Left forelimb (tissue), 1 donor: ENCODE data around the gene DNASE1L1.

Experiments
- DNase-seq: peaks from one replicate; pipeline ENCODE4 v3.0.0-alpha.2; 2018; ENCODE audit warnings: low spot score

The DNASE1L1 gene

DNA sequence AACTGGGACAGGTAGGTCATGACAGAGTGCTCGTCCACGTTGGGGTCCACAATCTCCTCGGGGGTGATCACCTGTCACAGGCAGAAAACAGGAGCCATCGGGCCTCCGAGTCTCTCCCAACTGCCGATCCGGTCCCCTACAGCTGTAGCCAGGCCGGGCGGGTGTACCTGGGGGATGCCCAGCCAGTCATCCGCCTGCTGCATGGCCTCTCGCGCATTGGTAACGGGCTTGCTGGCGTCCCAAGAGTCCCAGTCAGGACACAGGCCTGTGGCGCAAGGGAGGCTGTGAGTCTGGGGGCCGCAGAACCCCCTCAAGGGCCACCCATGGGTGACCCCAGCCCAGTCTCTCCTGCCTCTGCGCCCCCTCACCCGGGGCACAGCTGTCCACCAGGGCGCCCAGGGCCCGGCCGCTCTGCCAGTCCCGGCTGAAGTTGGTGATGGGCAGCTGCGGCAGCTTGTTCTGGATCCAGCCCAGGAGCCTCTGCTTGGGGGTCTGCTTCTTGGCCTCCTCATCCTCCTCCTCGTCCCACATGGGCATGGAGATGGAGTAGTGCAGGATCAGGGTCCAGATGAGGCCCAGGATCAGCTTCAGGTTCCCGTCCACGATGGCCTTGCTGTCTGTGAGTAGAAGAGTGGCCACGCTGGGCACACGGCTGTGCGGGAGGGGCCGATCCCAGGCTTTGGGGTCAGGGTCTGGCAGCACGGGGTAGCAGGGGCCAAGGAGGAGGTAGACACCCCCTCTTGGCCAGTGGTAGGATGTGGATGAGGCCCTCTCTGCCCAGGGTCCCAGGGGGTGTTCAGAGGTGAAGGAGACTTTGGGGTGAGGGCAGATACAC is 41.4 kb downstream of the DNASE1L1 start:
- no peak for DNase-seq

- DNase-seq: no peak
Measured at GRCh38 chrX:154366666-154367055, 42.4 kb downstream of the DNASE1L1 start.

- DNase-seq: no peak
Measured at GRCh38 chrX:154365997-154366665, 42.9 kb downstream of the DNASE1L1 start.

DNA sequence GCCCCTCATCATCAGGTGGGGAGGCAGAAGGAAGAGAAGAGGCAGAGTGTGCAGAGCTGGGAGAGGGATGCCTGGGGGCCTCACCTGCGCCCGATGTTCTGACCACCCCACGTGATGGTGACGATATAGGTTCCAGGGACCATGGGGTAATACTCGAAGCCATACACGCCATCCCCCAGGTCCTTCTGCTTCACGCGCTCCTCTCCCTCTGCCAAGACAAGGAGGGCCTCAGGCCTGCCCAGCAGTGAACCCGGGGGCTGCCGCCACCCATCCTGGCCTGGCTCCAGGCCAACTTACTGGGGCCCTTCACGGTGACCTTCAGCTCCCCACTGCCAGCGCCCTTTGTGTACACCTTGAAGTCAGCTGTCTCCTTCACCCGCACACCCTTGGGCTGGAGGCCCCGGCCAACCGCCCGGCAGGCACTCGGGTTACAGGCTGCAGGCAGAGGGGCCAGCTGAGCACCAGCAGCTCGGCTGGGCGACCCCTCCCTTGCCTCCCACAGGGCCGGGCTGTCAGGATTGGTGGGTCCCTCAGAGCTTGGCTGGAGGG is 43.9 kb downstream of the DNASE1L1 start:
- no peak for DNase-seq

GRCh38 chrX:154363706-154364439 is 45.2 kb downstream of the DNASE1L1 start:
- DNase-seq: no peak

DNA sequence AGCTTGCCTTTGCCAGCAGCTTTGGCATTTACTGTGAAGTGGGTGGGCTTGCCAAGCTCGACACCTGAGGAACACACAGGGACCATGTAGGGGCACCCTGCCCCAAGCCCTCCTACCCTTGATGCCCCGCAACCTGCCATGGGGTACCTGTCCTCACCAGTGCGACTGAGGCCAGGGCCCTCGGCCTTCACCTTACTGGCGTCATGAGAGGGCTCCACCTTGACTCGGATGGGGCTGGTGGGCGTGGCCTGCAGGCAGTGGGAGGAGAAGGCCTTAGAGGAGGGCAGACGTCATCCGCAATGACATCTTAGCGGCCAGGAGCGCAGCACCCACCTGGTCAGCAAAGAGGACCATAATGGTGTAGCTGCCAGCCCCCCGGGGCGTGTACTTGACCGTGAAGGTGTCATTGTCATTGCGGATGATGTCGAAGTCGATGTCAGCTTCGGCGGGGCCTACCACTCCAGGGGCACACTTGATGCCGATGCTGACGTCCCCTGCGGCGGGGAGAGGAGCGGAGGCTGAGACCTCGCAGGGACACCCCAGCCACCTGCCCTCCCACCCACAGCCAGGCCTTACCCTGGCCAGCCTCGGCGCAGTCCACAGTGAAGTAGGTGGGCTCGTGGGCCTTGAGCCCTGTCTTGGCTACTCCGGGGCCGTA is 46.8 kb downstream of the DNASE1L1 start:
- DNase-seq: no peak

- DNase-seq: no peak
Measured at GRCh38 chrX:154360155-154360713, 48.8 kb downstream of the DNASE1L1 start.

DNA sequence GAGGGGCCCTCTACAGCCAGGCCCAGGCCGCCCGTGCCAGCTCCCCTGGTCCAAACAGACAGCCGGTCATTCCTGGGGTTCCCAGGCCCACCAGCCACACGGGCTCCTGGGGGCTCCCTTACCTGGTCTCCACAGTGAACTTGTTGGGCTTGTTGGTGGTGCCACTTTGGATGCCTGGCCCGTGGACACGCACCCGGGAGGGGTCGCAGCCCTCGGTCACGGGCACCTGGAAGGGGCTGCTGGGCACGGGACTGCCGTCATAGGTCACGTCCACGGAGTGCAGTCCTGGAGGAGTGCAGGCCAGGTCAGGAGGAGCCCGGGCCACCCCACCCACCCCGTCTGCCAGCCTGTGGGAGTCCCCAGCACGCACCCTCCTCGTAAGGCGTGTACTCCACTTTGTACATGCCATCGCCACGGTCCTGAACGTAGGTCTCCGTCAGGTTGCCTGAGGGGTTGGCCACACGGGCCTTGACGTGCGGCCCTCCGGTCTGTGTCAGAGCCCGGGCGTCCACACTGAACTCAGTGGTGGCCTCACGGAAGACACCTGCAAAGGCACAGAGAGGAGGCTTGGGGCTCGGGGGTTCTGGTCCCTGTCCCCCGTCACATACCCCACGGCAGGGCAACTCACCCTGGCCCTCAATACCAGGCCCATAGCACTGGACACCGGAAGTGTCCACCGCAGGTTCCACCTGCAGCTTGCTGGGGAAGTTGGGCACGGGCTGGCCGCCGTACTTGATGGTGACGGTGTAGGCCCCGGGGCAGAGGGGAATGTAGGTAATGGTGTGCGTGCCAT is 49.5 kb downstream of the DNASE1L1 start:
- DNase-seq: no peak

GRCh38 chrX:154358829-154359228 is 50.2 kb downstream of the DNASE1L1 start:
- no peak for DNase-seq

GRCh38 chrX:154358011-154358410 is 51.0 kb downstream of the DNASE1L1 start:
- DNase-seq: no peak

- no peak for DNase-seq
Measured at GRCh38 chrX:154357205-154357604, 51.8 kb downstream of the DNASE1L1 start.

- no peak for DNase-seq
Measured at GRCh38 chrX:154356596-154356995, 52.5 kb downstream of the DNASE1L1 start.

- no peak for DNase-seq
Measured at GRCh38 chrX:154355776-154356140, 53.3 kb downstream of the DNASE1L1 start.

GRCh38 chrX:154355094-154355775 is 53.8 kb downstream of the DNASE1L1 start:
- DNase-seq: no peak

- no peak for DNase-seq
Measured at GRCh38 chrX:154354516-154354915, 54.5 kb downstream of the DNASE1L1 start.

- no peak for DNase-seq
Measured at GRCh38 chrX:154354013-154354412, 55.0 kb downstream of the DNASE1L1 start.

DNA sequence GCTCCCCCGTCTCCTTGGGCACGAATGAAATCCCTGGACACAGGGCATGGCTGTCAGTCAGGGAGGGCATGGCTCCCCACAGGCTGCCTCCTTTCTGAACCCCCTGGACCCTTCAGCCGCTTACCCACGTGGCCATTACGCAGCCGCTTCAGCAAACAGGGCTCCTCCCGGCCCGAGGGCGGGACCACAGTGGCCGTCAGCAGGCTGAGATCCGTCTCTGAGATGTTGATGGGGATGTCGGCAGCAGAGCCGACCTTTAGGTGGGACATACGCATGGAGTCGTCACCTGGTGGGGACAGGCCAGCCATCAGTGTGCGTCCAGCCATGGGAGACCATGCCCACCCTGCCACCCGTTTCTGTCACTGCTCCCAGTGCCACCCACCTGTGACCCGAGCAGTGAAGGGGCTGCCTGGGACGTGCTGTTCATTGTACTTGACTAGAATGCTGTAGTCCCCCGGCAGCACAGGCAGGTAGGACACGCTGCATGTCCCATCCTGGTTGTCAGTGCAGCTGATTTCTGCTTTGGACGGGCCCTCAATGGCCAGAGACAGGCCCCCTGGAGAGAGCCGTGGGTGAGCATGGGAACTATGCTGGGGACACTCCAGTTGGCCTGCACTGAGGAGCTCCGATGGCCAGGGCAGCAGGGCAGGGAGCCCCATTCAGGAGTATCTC is 55.7 kb downstream of the DNASE1L1 start:
- no peak for DNase-seq

DNA sequence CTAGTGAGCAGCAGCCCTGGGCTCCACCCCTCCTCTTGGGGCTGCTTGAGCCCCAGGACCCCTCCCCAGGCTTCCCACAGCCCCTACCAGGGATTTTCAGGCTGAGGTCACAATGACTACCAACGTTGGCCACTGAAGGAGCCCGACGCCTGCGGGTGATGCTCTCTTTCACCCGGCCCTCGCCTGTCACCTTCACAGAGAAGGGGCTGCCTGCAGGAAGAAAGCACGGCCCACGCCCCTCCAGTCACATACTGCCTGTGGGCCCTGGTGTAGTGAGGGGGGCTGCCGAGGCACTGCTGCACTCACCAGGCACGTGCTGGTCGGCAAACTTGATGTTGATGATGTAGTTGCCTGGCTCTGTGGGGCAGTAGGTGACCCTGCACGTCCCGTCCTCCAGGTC is 56.6 kb downstream of the DNASE1L1 start:
- no peak for DNase-seq

DNA sequence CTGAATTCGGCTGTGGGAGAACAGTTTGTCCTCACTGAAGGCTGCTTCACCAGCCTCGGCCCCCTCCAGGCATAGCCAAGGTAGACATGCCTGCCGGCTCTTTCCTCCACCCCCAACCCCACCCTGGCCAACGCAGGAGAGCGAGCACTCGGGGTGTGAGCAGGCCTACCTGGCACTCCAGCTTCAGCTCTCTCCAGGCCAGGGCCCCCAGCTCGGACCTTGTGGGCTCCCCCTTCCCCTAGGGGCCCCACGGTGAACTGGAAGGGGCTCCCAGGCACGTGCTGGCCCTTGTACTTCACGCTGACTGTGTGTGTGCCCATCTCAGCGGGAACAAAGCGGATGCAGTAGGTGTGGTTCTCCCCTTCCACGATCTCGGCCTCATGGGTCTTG is 57.0 kb downstream of the DNASE1L1 start:
- no peak for DNase-seq
